ENCODE results near the gene PREX1. TPM values are rescaled to one million over a fixed set of nuclear protein-coding genes. Genes with fewer than 3 reads are reported as not detected.

Gene PREX1
- total and polyA plus RNA-seq, 2 donors (not counting 3 experiments of a cell fraction or from before 2014, with no cell fraction given), result 51.3 to 72.9 TPM

GRCh38 chr20:48656661-48657211 lies 171.1 kb downstream of the PREX1 start:
- no peaks in the 10 kb centered on the region for H4K20me1 ChIP-seq (replicated peaks; ENCODE audit: control insufficient read depth, extremely low read depth, insufficient read depth, low read length)
- H3K4me3 ChIP-seq (replicated peaks in 1 of 3; ENCODE audit: insufficient read depth in 1 of 3, low read depth in 1 of 3, low read length in 3 of 3), result no peak overlapping the region
- H3K79me2 ChIP-seq (ENCODE audit: control insufficient read depth, insufficient read depth, low read length), result no peaks in the 10 kb centered on the region
- dilution Hi-C loops (cut with MboI; ENCODE audit: extremely low pct_ligation_motif_present, low sequenced_read_pairs) (loop anchor here (25.0 kb wide), 1 partner anchor 256 kb away; the partner anchor contains the start of gene ARFGEF2), intact Hi-C loops (cut with micrococcal nuclease) (loop anchor here (1.0 to 2.0 kb wide), 4 partner anchors 168 to 327 kb away; no protein-coding TSS in a partner anchor)
- BruUV-seq (replicated peaks), result no TSS peak
- no peak overlapping the region for H3K4me2 ChIP-seq (ENCODE audit: insufficient read depth, low read length)
- CTCF ChIA-PET, result interaction anchor here (0.7 to 3.1 kb wide), 30 partner anchors 12 to 372 kb away, joined by 3 to 126 read pairs (median 9); partner anchors contain the start of gene PREX1
- H3K9me1 ChIP-seq (replicated peaks; ENCODE audit: control insufficient read depth, extremely low read depth, insufficient read depth, low read length), result no peaks in the 10 kb centered on the region
- H3K27me3 ChIP-seq (ENCODE audit: control insufficient read depth in 2 of 2, insufficient read depth in 2 of 2, low read length in 2 of 2), result no peaks in the 10 kb centered on the region
- no peak overlapping the region for H3K9ac ChIP-seq (replicated peaks; ENCODE audit: extremely low read depth, insufficient read depth, low read length)
- TF ChIP-seq JUN (IDR thresholded peaks at IDR 0.05; ENCODE audit: borderline replicate concordance, insufficient read depth, insufficient read length, low read depth), result no peak
- TF ChIP-seq CTCF (IDR thresholded peaks at IDR 0.05; ENCODE audit: extremely low read depth in 1 of 2, insufficient read depth in 1 of 2, low read depth in 1 of 2, low read length in 2 of 2), result peak; percentile 15 to 30
- no peak for TF ChIP-seq POLR2A (IDR thresholded peaks at IDR 0.05; ENCODE audit: low read depth, low read length)
- DNase-seq (ENCODE audit: low read depth, low spot score) (no peak), FAIRE-seq (no peak)
- H3K4me1 ChIP-seq (ENCODE audit: control insufficient read depth, extremely low read depth, insufficient read depth, low read length), result peaks cover 3% of the 10 kb centered on the region
- POLR2A ChIA-PET, result no interaction called here
- H3K27ac ChIP-seq (ENCODE audit: insufficient read depth, low read depth, low read length), result no peak overlapping the region
- no peak overlapping the region for H2AFZ ChIP-seq (ENCODE audit: low read depth, low read length)
- peaks cover 19 to 54% of the 10 kb centered on the region in 2 experiments for H3K36me3 ChIP-seq (ENCODE audit: control insufficient read depth in 2 of 2, extremely low read depth in 1 of 2, insufficient read depth in 2 of 2, low read length in 2 of 2)
- no peaks in the 10 kb centered on the region for H3K9me3 ChIP-seq (replicated peaks; ENCODE audit: control insufficient read depth, insufficient read depth, low read length)

GRCh38 chr20:48656137-48656536 lies 171.7 kb downstream of the PREX1 start:
- Histone ChIP-seq H3K4me3 (replicated peaks in 1 of 3; ENCODE audit: insufficient read depth in 1 of 3, low read depth in 1 of 3, low read length in 3 of 3) (no peak overlapping the region), H3K9me1 (replicated peaks; ENCODE audit: control insufficient read depth, extremely low read depth, insufficient read depth, low read length) (no peaks in the 10 kb centered on the region), H3K9ac (replicated peaks; ENCODE audit: extremely low read depth, insufficient read depth, low read length) (no peak overlapping the region), H2AFZ (ENCODE audit: low read depth, low read length) (no peak overlapping the region), H3K4me1 (ENCODE audit: control insufficient read depth, extremely low read depth, insufficient read depth, low read length) (peaks cover 3% of the 10 kb centered on the region), H3K9me3 (replicated peaks; ENCODE audit: control insufficient read depth, insufficient read depth, low read length) (no peaks in the 10 kb centered on the region), H3K79me2 (ENCODE audit: control insufficient read depth, insufficient read depth, low read length) (no peaks in the 10 kb centered on the region), H4K20me1 (replicated peaks; ENCODE audit: control insufficient read depth, extremely low read depth, insufficient read depth, low read length) (no peaks in the 10 kb centered on the region), H3K27me3 (ENCODE audit: control insufficient read depth in 2 of 2, insufficient read depth in 2 of 2, low read length in 2 of 2) (no peaks in the 10 kb centered on the region), H3K27ac (ENCODE audit: insufficient read depth, low read depth, low read length) (no peak overlapping the region), H3K4me2 (ENCODE audit: insufficient read depth, low read length) (no peak overlapping the region), H3K36me3 (ENCODE audit: control insufficient read depth in 2 of 2, extremely low read depth in 1 of 2, insufficient read depth in 2 of 2, low read length in 2 of 2) (peaks cover 19 to 58% of the 10 kb centered on the region in 2 experiments)
- dilution Hi-C loops (cut with MboI; ENCODE audit: extremely low pct_ligation_motif_present, low sequenced_read_pairs) (loop anchor here (25.0 kb wide), 1 partner anchor 256 kb away; the partner anchor contains the start of gene ARFGEF2), intact Hi-C loops (cut with micrococcal nuclease) (loop anchor here (2.0 kb wide), 1 partner anchor 169 kb away; no protein-coding TSS in a partner anchor)
- BruUV-seq (replicated peaks), result no TSS peak
- TF ChIP-seq POLR2A (IDR thresholded peaks at IDR 0.05; ENCODE audit: low read depth, low read length) (no peak), MYC (IDR thresholded peaks at IDR 0.05; ENCODE audit: low read depth, low read length) (no peak), GATA2 (IDR thresholded peaks at IDR 0.05; ENCODE audit: insufficient read depth, insufficient read length, low read depth, low read length) (no peak), MAX (IDR thresholded peaks at IDR 0.05; ENCODE audit: insufficient read depth, insufficient read length) (no peak), EZH2 (IDR thresholded peaks at IDR 0.05; ENCODE audit: borderline replicate concordance, low read depth, low read length, severe bottlenecking) (no peak)
- DNase-seq (ENCODE audit: low read depth, low spot score), result no peak
- ChIA-PET CTCF (interaction anchor here (1.4 to 3.1 kb wide), 6 partner anchors 12 to 249 kb away, joined by 3 to 126 read pairs (median 34); partner anchors contain the start of gene PREX1), POLR2A (no interaction called here)
- no peak for FAIRE-seq
